Breast epithelium (tissue), 3 donors: ENCODE measurements around the gene PCSK1N.

Experiments used
- CTCF ChIP-seq, 3 donors: fragments of 450-650 bp; IDR thresholded peaks; one replicate each; pipeline ENCODE4 v1.5.1; 2016 to 2017; ENCODE audit warnings: antibody characterized with exemption in 3 of 3, mild to moderate bottlenecking in 3 of 3, moderate library complexity in 3 of 3
- POLR2A ChIP-seq: fragments of 450-650 bp; IDR thresholded peaks from one replicate; pipeline ENCODE4 v1.6.1; 2016; ENCODE audit warnings: antibody characterized with exemption, mild to moderate bottlenecking, moderate library complexity
- POLR2AphosphoS5 ChIP-seq, 3 donors: sonication (generic); formaldehyde crosslinking; IDR thresholded peaks; one replicate each; pipeline ENCODE4 v1.6.1; 2017; ENCODE audit warnings: antibody characterized with exemption in 3 of 3

- no peak for TF ChIP-seq CTCF (IDR thresholded peaks at IDR 0.05)
- no peak for TF ChIP-seq POLR2AphosphoS5 (IDR thresholded peaks at IDR 0.05)
- no peak for TF ChIP-seq POLR2A
Observed at GRCh38 chrX:48823053-48823452, 12.4 kb downstream of the PCSK1N start.
